Measurements from ENCODE around the gene NIPAL4. TPM values are rescaled to one million over a fixed set of nuclear protein-coding genes. Genes with fewer than 3 reads are reported as not detected.
"Not testable (repeated sequence)": the region's sequence is repeated elsewhere in the genome, so short reads cannot be mapped to it uniquely, and the experiment has no call there.

Gene NIPAL4
- total RNA-seq = under 0.01 TPM

- Histone ChIP-seq H3K36me3 (ENCODE audit: control insufficient read depth in 3 of 3, insufficient read depth in 3 of 3, low read length in 3 of 3) (no peaks in the 10 kb centered on the region), H3K9ac (ENCODE audit: low read depth in 1 of 3, low read length in 3 of 3) (peak within 1 kb of the TSS in 1 of 3 donors; percentile 50), H3K4me3 (ENCODE audit: low read length in 3 of 3) (peak within 1 kb of the TSS in 2 of 3 donors; percentile 54 to 57), H3K4me1 (ENCODE audit: control insufficient read depth in 3 of 3, insufficient read depth in 3 of 3, low read length in 3 of 3) (peaks cover 8 to 17% (median 10%) of the 10 kb centered on the region in 3 donors), H3K27ac (ENCODE audit: low read depth, low read length) (no peak within 1 kb of the TSS), H3K9me3 (ENCODE audit: control insufficient read depth in 3 of 3, low read length in 3 of 3) (no peaks in the 10 kb centered on the region), H3K27me3 (ENCODE audit: control insufficient read depth in 3 of 3, insufficient read depth in 3 of 3, low read length in 3 of 3) (peaks cover 7 to 36% (median 17%) of the 10 kb centered on the region in 3 donors)
Measured at GRCh38 chr5:157459715-157460599, at the start of gene NIPAL4. Gene NIPAL4 (plus strand): TSS chr5:157460213. CDS start chr5:157460321, 108 bp downstream.

DNA sequence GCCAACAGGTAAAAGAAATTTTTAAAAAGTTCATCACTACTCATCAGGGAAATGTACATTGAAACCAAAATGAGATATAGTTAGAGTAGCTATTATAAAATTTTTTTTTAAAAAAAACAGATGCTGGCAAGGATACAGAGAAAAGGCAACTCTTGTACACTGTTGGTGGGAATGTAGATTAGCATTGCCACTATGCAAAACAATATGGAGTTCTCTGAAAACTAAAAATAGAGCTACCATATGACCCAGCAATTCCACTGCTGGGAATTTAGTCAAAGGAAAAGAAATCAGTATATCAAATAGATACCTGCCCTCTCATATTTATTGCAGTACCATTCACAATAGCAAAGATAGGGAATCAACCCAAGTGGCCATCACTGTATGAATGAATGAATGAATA is 44.2 kb upstream of the NIPAL4 start:
- Histone ChIP-seq H3K27me3 (ENCODE audit: control insufficient read depth in 3 of 3, insufficient read depth in 3 of 3, low read length in 3 of 3) (no peaks in the 10 kb centered on the region), H3K36me3 (ENCODE audit: control insufficient read depth in 3 of 3, insufficient read depth in 3 of 3, low read length in 3 of 3) (no peaks in the 10 kb centered on the region), H3K4me1 (ENCODE audit: control insufficient read depth in 3 of 3, insufficient read depth in 3 of 3, low read length in 3 of 3) (no peaks in the 10 kb centered on the region), H3K27ac (ENCODE audit: low read depth, low read length) (no peak overlapping the region), H3K9me3 (ENCODE audit: control insufficient read depth in 3 of 3, low read length in 3 of 3) (no peaks in the 10 kb centered on the region), H3K4me3 (ENCODE audit: low read length in 3 of 3) (no peak overlapping the region), H3K9ac (ENCODE audit: low read depth in 1 of 3, low read length in 3 of 3) (no peak overlapping the region)

- not testable (repeated sequence) for H3K4me3 ChIP-seq (ENCODE audit: low read length in 3 of 3); H3K36me3 ChIP-seq (ENCODE audit: control insufficient read depth in 3 of 3, insufficient read depth in 3 of 3, low read length in 3 of 3); H3K4me1 ChIP-seq (ENCODE audit: control insufficient read depth in 3 of 3, insufficient read depth in 3 of 3, low read length in 3 of 3); H3K9me3 ChIP-seq (ENCODE audit: control insufficient read depth in 3 of 3, low read length in 3 of 3); H3K9ac ChIP-seq (ENCODE audit: low read depth in 1 of 3, low read length in 3 of 3); H3K27me3 ChIP-seq (ENCODE audit: control insufficient read depth in 3 of 3, insufficient read depth in 3 of 3, low read length in 3 of 3); H3K27ac ChIP-seq (ENCODE audit: low read depth, low read length)
Measured at GRCh38 chr5:157419521-157419920, 40.5 kb upstream of the NIPAL4 start.

DNA sequence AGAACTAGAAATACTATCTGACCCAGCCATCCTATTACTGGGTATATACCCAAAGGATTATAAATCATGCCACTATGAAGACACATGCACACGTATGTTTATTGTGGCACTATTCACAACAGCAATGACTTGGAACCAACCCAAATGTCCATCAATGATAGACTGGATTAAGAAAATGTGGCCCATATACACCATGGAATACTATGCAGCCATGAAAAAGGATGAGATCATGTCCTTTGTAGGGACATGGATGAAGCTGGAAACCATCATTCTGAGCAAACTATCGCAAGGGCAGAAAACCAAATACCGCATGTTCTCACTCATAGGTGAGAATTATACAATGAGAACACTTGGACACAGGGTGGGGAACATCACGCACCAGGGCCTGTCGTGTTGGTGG is 30.1 kb upstream of the NIPAL4 start:
- H3K27ac ChIP-seq (ENCODE audit: low read depth, low read length); H3K9ac ChIP-seq (ENCODE audit: low read depth in 1 of 3, low read length in 3 of 3); H3K27me3 ChIP-seq (ENCODE audit: control insufficient read depth in 3 of 3, insufficient read depth in 3 of 3, low read length in 3 of 3); H3K4me3 ChIP-seq (ENCODE audit: low read length in 3 of 3); H3K4me1 ChIP-seq (ENCODE audit: control insufficient read depth in 3 of 3, insufficient read depth in 3 of 3, low read length in 3 of 3); H3K36me3 ChIP-seq (ENCODE audit: control insufficient read depth in 3 of 3, insufficient read depth in 3 of 3, low read length in 3 of 3); H3K9me3 ChIP-seq (ENCODE audit: control insufficient read depth in 3 of 3, low read length in 3 of 3): not testable (repeated sequence)

DNA sequence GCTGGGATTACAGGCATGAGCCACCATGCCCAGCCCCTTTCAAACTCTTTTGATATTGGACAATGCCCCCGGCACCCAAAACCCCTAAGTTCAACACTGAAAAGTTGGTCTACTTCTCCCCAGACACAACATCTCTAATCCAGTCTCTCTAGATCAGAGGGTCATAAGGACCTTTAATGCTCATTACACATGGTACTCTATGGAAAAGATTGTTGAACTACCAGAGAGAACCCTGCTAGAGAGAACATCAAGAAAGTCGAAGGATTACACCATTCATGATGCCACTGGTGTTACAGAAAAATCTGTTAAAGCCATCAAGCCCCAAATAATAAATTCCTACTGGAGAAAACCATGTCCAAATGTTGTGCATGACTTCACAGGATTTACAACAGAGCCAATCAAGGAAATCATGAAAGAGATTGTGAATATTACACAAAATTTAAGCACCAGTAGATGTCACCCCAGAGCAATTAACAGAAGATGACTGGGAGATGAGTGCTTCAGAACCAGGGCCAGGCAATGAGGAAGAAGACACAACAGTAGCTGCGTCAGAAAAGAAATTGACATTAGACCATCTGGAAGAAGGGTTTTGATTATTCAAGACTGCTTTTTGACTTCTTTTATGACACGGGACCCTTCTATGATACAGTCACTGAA is 28.3 kb upstream of the NIPAL4 start:
- H3K9me3 ChIP-seq (ENCODE audit: control insufficient read depth in 3 of 3, low read length in 3 of 3) = no peaks in the 10 kb centered on the region
- H3K4me1 ChIP-seq (ENCODE audit: control insufficient read depth in 3 of 3, insufficient read depth in 3 of 3, low read length in 3 of 3) = no peaks in the 10 kb centered on the region
- no peak overlapping the region for H3K27ac ChIP-seq (ENCODE audit: low read depth, low read length)
- H3K4me3 ChIP-seq (ENCODE audit: low read length in 3 of 3) = no peak overlapping the region
- no peaks in the 10 kb centered on the region for H3K36me3 ChIP-seq (ENCODE audit: control insufficient read depth in 3 of 3, insufficient read depth in 3 of 3, low read length in 3 of 3)
- H3K9ac ChIP-seq (ENCODE audit: low read depth in 1 of 3, low read length in 3 of 3) = no peak overlapping the region
- H3K27me3 ChIP-seq (ENCODE audit: control insufficient read depth in 3 of 3, insufficient read depth in 3 of 3, low read length in 3 of 3) = no peaks in the 10 kb centered on the region

GRCh38 chr5:157434096-157434495 is 25.9 kb upstream of the NIPAL4 start:
- Histone ChIP-seq H3K36me3 (ENCODE audit: control insufficient read depth in 3 of 3, insufficient read depth in 3 of 3, low read length in 3 of 3) (no peaks in the 10 kb centered on the region), H3K27me3 (ENCODE audit: control insufficient read depth in 3 of 3, insufficient read depth in 3 of 3, low read length in 3 of 3) (no peaks in the 10 kb centered on the region), H3K4me3 (ENCODE audit: low read length in 3 of 3) (no peak overlapping the region), H3K27ac (ENCODE audit: low read depth, low read length) (no peak overlapping the region), H3K9me3 (ENCODE audit: control insufficient read depth in 3 of 3, low read length in 3 of 3) (no peaks in the 10 kb centered on the region), H3K9ac (ENCODE audit: low read depth in 1 of 3, low read length in 3 of 3) (no peak overlapping the region), H3K4me1 (ENCODE audit: control insufficient read depth in 3 of 3, insufficient read depth in 3 of 3, low read length in 3 of 3) (no peaks in the 10 kb centered on the region)

GRCh38 chr5:157443041-157443549 is 16.9 kb upstream of the NIPAL4 start:
- no peaks in the 10 kb centered on the region for H3K4me1 ChIP-seq (ENCODE audit: control insufficient read depth in 3 of 3, insufficient read depth in 3 of 3, low read length in 3 of 3)
- no peaks in the 10 kb centered on the region for H3K9me3 ChIP-seq (ENCODE audit: control insufficient read depth in 3 of 3, low read length in 3 of 3)
- no peaks in the 10 kb centered on the region for H3K36me3 ChIP-seq (ENCODE audit: control insufficient read depth in 3 of 3, insufficient read depth in 3 of 3, low read length in 3 of 3)
- no peak overlapping the region for H3K27ac ChIP-seq (ENCODE audit: low read depth, low read length)
- H3K9ac ChIP-seq (ENCODE audit: low read depth in 1 of 3, low read length in 3 of 3) = no peak overlapping the region
- H3K4me3 ChIP-seq (ENCODE audit: low read length in 3 of 3) = no peak overlapping the region
- H3K27me3 ChIP-seq (ENCODE audit: control insufficient read depth in 3 of 3, insufficient read depth in 3 of 3, low read length in 3 of 3) = no peaks in the 10 kb centered on the region

DNA sequence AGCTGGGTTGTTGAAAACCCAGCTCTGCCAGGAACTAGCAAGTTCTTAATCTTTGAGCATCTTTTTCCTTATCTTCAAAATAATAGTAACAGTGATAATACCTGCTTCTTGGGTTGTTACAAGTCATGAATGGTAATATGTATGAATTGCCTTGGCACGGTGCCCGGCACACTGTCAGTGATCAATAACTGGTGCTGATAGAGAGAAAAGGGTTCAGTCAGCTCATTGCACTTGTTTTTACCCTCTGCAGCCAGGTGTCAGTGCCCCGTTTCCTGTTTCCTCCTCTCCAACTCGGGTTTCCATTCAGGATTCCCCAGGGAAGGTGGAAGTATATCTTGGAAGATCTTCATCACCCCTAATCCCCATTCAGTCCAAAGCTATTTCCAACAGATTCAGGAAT is 15.8 kb upstream of the NIPAL4 start:
- Histone ChIP-seq H3K27ac (ENCODE audit: low read depth, low read length) (no peak overlapping the region), H3K4me1 (ENCODE audit: control insufficient read depth in 3 of 3, insufficient read depth in 3 of 3, low read length in 3 of 3) (peaks cover 3 to 6% (median 4%) of the 10 kb centered on the region in 3 donors), H3K9me3 (ENCODE audit: control insufficient read depth in 3 of 3, low read length in 3 of 3) (no peaks in the 10 kb centered on the region), H3K9ac (ENCODE audit: low read depth in 1 of 3, low read length in 3 of 3) (no peak overlapping the region), H3K27me3 (ENCODE audit: control insufficient read depth in 3 of 3, insufficient read depth in 3 of 3, low read length in 3 of 3) (no peaks in the 10 kb centered on the region), H3K4me3 (ENCODE audit: low read length in 3 of 3) (no peak overlapping the region), H3K36me3 (ENCODE audit: control insufficient read depth in 3 of 3, insufficient read depth in 3 of 3, low read length in 3 of 3) (no peaks in the 10 kb centered on the region)

DNA sequence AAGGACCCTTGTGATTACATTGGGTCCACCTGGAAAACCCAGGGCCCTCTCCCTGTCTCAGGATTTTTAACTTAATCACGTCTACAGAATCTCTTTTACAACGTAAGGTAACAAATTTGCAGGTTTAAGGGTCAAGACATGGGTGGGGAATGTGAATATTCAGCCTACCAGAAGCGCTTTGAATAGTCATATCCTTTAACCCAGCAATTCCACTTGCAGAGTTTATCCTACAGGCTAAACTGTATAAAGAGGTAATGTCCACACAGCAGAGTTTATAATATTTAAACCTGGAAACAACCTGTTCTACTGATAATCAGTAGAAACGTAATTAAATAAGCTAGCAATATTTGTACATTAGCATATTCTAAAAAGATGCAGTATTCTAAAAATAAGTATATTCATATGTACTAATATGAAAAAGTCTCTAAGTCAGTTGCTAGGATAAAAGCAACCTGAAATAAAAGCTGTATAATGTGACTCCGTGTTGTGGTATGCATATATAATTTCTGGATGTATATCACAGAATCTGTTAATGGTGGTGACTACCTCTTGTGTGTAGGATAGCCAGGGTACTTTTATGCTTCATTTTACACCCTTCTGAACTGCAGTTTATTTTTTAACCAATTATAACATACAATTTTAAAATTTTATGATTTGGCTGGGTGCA is 14.1 kb upstream of the NIPAL4 start:
- no peaks in the 10 kb centered on the region for H3K27me3 ChIP-seq (ENCODE audit: control insufficient read depth in 3 of 3, insufficient read depth in 3 of 3, low read length in 3 of 3)
- H3K4me1 ChIP-seq (ENCODE audit: control insufficient read depth in 3 of 3, insufficient read depth in 3 of 3, low read length in 3 of 3) = peaks cover 8 to 11% (median 9%) of the 10 kb centered on the region in 3 donors
- no peak overlapping the region for H3K27ac ChIP-seq (ENCODE audit: low read depth, low read length)
- H3K9ac ChIP-seq (ENCODE audit: low read depth in 1 of 3, low read length in 3 of 3) = no peak overlapping the region
- no peaks in the 10 kb centered on the region for H3K36me3 ChIP-seq (ENCODE audit: control insufficient read depth in 3 of 3, insufficient read depth in 3 of 3, low read length in 3 of 3)
- H3K4me3 ChIP-seq (ENCODE audit: low read length in 3 of 3) = no peak overlapping the region
- no peaks in the 10 kb centered on the region for H3K9me3 ChIP-seq (ENCODE audit: control insufficient read depth in 3 of 3, low read length in 3 of 3)

Measured in skeletal muscle tissue (tissue), 4 donors.